GM21515 (cell line): Measurements from ENCODE around the gene RGL4.
"Not testable (repeated sequence)": the region's sequence is repeated elsewhere in the genome, so short reads cannot be mapped to it uniquely, and the experiment has no call there.

Experiments used
- ATAC-seq: cut with Tn5 transposase; IDR thresholded peaks from one replicate; pipeline ENCODE4 v1.9.1; 2021; ENCODE audit not compliant: unreplicated experiment

RGL4 gene

GRCh38 chr22:23728108-23728507 is 37.3 kb downstream of the RGL4 start:
- ATAC-seq = not testable (repeated sequence)

GRCh38 chr22:23737696-23738095 is 46.9 kb downstream of the RGL4 start:
- ATAC-seq = no peak

- no peak for ATAC-seq
These were observed 51.9 kb downstream of the RGL4 start for GRCh38 chr22:23742505-23743264.

DNA sequence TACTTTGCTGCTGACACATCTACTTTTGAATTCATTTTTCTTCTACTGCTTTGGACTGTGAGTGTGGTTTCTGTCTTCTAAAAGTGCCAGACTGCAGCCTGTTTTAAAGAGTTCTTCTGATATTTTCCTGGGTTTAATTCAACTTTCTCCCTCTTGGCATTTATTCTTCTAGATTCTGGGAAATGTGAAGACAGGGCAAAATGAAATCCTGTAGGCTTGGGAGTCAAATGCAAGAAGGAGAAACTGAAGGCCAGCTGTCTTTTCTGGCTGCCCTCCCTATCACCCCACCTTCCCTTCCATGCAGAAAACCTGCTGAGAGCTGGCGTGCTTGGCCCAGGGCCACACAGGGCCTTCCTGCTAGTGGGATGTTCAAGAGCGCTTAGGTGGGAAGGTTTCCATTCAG is 52.5 kb downstream of the RGL4 start:
- no peak for ATAC-seq

DNA sequence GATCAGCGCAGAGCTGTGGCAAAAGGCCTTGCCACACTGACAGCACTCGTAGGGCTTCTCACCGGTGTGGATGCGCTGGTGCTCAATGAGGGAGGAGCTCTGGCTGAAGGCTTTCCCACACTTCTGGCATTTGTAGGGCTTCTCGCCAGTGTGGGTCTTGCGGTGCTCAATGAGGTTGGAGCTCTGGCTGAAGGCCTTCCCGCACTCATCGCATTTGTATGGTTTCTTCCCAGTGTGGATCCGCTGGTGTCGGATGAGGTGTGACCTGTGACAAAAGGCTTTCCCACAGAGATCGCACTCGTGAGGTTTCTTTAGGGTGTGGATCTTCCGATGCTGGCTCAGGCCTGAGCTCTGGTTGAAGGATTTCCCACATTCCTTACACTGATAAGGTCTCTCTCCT is 53.2 kb downstream of the RGL4 start:
- no peak for ATAC-seq

DNA sequence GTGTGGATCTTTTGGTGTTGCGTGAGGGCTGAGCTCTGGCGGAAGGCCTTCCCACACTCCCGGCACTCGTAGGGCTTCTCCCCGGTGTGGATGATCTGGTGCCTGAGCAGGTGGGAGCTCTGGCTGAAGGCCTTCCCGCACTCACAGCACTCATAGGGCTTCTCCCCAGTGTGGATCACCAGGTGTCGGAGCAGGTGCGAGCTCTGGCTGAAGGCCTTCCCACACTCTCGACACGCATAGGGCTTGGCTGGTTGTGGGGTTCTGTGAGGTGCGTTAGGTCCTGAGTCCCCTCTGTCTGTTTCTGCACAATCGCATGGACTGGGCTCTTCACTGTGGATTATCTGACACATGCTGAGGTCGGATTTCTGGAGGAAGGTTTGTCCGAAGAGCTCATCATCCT is 53.7 kb downstream of the RGL4 start:
- no peak for ATAC-seq

GRCh38 chr22:23745791-23746190 is 55.0 kb downstream of the RGL4 start:
- no peak for ATAC-seq
